Fibroblast of skin of left biceps (primary cell): Measurements from ENCODE around the gene CCDC66.

Experiments used
- DNase-seq, 2 experiments: peaks; one replicate each; pipeline ENCODE4 v3.0.0-alpha.2; 2013; ENCODE audit warnings: low read depth in 2 of 2

CCDC66 gene

DNA sequence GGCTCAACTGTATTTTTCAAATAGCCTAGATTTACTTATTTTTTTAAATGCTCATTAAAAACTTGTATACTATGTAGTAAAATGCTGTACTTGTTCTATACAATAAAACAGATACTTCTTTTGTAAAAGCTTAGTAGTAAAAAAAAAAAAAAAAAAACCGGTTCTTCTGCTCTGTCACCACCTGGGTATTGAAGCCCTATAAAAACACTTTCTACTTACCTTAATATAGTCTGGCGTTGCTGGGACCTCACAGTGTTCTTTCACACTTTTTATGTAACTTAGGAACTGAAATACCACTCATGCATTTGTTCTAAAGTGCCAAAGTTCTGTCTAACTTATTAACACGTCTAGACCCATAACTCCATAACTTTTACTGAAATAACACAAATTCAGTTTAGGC is 64.7 kb downstream of the CCDC66 start:
- DNase-seq, result no peak

DNA sequence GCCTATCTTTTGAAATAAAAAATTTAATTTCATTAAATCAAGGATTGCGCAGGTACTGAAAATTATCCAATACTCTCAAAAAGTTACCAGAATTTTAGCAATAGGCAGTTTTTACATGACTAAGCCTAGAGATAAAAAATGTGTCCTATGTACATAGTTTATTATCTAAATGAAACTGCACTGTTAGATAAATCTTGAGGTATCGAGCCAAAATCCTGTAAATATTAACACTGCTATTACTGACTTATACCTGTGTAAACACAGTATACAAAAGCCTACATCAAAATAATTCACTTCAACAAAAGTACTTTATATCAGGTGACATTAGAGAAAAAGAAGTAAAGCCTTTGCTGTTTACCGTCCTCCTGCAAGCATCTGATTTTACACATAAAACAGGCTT is 65.4 kb downstream of the CCDC66 start:
- DNase-seq, result no peak

DNA sequence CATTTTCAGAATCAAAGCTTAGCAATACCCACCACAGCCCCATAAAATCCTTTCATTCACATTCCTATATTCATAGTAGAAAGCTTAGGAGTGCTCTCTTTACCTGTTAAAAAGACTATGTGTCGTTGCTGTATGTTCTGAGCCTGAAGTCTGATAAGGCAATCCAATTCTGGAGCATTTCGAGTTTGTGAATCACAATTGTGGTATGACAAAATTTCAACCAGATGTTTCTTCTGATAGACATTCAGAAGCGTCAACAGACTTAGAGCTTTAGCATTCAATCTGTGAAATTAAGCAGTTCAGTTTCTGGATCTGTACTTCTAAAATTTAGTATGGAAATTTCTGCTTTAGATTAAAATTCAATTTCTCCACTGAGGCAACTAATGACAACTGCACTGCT is 67.8 kb downstream of the CCDC66 start:
- peak; percentile 34 to 37 for DNase-seq

DNA sequence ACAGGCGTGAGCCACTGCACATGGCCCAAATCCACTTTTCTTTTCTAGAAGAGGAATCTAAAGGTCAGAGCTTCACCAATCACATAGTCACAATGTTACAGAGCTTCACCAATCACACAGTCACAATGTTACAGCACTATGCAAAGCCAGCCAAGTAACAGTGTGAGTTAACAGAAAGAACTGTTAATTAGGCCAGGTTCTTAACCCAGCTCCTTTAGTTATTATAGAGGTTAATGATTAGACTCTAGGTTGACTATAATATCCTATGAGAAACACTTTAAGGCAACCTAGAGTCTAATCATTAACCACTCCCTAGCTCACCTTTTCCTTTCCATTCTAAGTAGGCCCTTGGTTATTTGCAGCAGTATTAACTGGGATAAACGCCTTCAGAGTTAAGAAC is 72.1 kb downstream of the CCDC66 start:
- DNase-seq, result no peak

DNA sequence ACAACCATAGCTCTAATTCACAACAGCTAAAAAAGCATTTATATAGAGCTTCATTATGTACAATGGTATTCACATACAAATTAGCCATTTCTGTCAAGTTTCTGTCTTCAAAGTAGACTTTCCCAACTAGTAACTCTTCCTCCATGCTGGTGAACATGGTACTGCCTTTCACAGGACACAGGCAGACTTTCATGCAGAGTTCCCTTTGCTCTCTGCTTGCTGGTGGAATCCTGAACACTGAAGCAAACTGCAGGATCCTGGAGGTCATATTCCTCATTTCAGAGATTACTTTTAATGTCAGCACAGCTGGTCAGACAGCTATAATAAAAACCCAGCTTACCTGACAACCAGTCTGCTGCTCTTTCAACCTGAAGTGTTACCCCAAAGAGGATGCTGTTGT is 72.5 kb downstream of the CCDC66 start:
- DNase-seq, result no peak

DNA sequence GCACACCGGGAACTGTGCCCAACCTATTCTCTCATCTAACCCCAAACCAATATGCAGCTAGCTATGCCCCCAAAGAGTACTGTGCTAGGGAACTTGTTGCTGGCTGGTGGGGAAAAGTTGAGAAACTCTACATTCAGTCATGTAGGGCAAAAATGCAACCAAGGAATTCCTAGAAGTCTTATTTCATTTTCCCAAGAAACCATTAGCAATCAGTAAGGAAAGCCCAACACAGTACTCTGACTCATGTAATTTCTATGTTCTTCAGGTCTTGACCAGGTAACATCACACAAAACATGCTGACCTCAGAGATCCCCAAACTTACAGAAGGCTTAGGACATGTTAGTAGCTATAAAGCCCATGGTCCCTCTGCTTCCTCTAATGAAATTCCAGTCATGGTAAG is 74.0 kb downstream of the CCDC66 start:
- peak in 1 of 2 experiments; percentile 0 for DNase-seq

DNA sequence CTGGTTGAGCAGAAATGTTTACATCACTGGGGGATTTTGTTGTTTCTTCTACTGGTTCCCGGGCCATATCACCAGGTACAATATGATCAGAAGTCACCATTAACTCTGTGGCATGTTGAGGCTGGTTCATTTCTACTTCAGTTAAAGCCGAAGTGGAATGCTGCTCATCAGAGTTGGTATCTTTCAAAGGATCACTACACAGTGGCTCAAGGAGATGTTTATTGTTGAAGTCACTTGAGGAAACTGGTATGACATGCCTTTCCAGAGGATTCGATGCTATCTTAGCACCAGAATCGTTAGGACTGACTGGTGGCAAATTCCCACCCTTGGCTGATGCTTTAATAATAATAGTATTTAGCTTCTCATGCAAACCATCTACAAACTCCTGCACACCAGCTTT is 76.2 kb downstream of the CCDC66 start:
- no peak for DNase-seq

DNA sequence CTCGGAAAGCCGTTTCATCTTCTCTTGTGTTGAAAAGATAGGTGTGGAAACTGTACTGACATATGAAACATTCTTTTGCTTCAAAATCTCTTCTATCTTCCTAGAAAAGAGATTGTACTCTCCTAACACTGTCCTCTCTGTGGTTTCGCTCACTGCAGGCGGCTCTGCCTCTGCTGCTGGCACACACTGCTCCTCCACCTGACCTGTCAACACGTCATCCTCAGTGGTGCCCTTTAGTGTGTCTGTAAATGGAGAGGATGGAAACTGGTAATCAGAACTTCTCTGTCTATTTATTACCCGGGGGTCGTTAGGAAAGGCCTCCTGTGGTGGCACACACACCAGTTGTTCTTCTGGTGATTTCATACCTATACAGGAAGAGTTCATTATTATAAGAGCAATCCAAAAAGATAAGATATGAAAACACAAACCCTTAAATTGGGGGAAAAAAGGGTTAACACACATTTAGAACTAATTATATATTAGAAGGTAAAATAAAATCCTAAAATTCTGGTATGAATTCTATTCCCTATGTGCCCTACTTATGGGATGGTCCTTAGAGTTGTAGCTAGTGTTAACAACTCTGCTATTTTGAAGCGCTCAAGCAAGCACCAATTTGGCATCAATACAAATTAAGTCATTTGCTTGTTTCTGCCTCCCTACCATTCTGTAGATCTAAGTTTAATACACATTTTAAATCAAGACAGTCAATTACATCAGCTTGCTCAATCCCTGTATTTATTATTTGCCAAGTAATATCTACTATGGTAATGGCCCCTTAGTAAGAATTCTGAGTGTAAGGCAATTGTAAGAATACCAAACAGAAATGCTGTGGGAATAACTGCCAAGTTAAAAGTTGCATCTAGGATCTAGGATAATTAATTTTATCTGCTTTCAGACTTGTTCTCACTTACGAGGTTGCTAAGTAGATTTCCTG is 76.9 kb downstream of the CCDC66 start:
- DNase-seq, result no peak

DNA sequence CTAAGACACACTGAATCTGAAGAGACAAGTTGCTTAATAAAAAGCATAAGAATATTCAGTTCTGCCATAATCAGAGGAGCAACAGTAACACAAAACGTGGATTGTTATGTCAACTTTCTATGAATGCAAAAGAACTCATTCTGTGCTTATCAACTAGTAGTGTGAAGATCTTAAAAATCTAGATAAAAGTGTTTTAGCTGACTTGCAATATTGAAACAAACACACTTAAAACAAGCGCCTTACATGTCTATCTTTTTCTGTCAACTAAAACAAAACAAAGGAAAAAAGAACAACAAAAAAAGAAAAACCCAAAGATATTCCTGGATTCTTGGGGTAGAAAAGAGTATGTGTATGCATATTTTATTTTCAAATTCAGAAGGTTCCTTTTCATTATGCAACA is 88.4 kb downstream of the CCDC66 start:
- DNase-seq, result no peak

DNA sequence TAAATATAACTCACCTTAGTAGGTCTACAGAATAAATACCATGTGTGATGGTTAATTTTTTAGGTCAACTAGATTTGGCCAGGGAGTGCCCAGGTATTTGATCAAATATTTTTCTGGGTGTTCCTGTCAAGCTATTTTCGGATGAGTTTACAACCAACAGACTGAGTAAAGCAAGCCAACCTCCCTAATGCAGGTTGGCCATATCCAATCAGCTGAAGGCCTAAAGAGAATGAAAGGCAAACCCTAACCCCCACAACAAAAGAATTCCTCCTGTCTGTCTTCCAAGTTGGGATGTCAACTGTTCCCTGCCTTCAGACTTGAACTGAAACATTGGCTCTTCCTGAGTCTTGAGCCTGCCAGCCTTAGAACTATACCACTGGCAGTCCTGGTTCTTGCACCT is 97.5 kb downstream of the CCDC66 start:
- no peak for DNase-seq

DNA sequence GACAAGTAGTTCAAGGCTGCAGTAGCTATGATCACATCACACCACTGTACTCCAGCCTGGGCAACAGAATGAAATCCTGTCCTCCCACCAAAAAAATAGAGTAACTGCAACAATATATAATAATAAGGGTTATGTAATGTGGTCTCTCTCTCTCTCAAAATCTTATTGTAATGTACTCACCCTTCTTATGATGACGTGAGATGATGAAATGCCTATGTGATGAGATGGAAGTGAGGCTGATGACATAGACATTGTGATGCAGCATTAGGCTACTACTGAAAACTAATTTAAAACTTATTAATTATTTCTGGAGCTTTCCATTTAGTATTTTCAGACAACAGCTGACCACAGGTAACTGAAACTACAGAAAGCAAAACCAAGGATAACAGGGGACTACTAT is 98.7 kb downstream of the CCDC66 start:
- no peak for DNase-seq

DNA sequence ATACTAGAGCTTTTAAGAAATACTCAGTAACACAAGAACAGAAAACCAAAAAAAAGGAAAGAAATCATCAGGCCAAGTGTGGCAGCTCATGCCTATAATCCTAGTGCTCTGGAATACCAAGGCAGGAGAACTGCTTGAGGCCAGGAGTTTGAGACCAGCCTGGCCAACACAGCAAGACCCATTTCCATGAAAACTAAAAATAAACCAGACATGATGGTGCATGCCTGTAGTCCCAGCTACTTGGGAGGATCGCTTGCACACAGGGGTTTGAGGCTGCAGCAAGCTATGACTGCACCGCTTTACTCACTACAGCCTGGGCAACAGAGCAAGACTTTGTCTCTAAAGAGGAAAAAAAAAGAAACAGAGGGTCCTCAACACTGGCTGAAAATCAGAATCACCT is 107.8 kb downstream of the CCDC66 start:
- no peak for DNase-seq

DNA sequence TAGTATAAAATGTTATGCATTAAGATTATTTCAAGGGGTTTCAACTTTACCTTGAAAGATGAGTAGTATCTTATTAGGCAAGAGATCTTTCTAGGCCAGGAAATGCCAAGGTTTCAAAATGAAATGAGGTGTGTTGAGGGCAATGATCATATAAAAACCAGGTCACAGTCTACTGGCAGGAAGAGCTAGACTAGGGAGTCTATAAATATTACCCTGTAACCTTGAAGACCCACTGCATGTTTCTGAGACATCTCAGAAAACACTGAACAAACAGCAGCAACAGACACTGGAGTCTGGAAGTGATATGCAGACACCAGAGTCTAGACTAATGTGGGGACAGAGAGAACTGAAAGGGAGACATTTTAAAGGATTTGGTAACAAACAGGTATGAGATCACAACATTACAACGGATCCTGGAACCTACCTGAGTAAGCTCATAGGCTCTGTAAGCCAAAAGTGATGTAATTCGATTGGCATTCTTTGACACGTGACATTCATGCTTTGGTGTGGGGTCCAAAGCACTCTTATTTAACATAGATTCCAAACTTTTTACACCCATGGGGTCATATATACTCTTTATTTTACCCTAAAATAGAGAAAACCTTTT is 111.1 kb downstream of the CCDC66 start:
- DNase-seq, result no peak
